ENCODE data around the gene PHF21A. TPM values are rescaled to one million over a fixed set of nuclear protein-coding genes. Genes with fewer than 3 reads are reported as not detected.

The PHF21A gene
- total and polyA plus RNA-seq, 10 of the 15 experiments (the other 5 are each of a cell fraction or from before 2014, with no cell fraction given): 2.6 to 37.2 (median 16.0) TPM

- intact Hi-C loops (cut with micrococcal nuclease; ENCODE audit: unreplicated experiment): loop anchor here (1.0 kb wide), 1 partner anchor 18 kb away; no protein-coding TSS in a partner anchor
- 0% methylated on average over 1 of the region's 1 CpG for WGBS (ENCODE audit: insufficient coverage, insufficient replicate concordance, low lambda C conversion rate, missing lambda C conversion rate)
- ChIA-PET POLR2A (interaction anchor here (1.1 to 9.4 kb wide), 2 partner anchors 16 to 21 kb away, joined by 7 to 96 read pairs; no protein-coding TSS in a partner anchor), RAD21 (ENCODE audit: unreplicated experiment) (interaction anchor here (1.0 to 5.4 kb wide), 4 partner anchors 16 to 135 kb away, joined by 3 to 64 read pairs (median 4); no protein-coding TSS in a partner anchor), SMC1A (ENCODE audit: uncharacterized antibody, unreplicated experiment) (interaction anchor here (0.6 to 2.9 kb wide), 14 partner anchors 9 to 423 kb away, joined by 3 to 34 read pairs (median 3); partner anchors contain the start of gene PHF21A), CTCF (interaction anchor here (0.8 to 9.4 kb wide), 9 partner anchors 9 to 216 kb away, joined by 3 to 133 read pairs (median 3); no protein-coding TSS in a partner anchor)
- Histone ChIP-seq H2AFZ (ENCODE audit: control insufficient read depth, low read depth, low read length) (peak overlapping the region; percentile 57), H3K4me1 (ENCODE audit: control insufficient read depth, insufficient read depth, low read length) (peaks cover 6% of the 10 kb centered on the region; the same call in 1 of the 2 replicates), H3K36me3 (ENCODE audit: control insufficient read depth in 2 of 2, insufficient read depth in 2 of 2, low read length in 1 of 2) (no peaks in the 10 kb centered on the region), H3K9me3 (replicated peaks; ENCODE audit: control insufficient read depth, insufficient read depth, low read length) (no peaks in the 10 kb centered on the region), H3K27ac (ENCODE audit: control insufficient read depth, insufficient read depth) (peak overlapping the region; percentile 74), H3K4me3 (peak overlapping the region; percentile 53), H3K27me3 (replicated peaks in 1 of 2; ENCODE audit: control insufficient read depth in 2 of 2, insufficient read depth in 2 of 2, low read length in 1 of 2) (no peaks in the 10 kb centered on the region), H3K4me2 (ENCODE audit: control insufficient read depth, insufficient read depth) (peak overlapping the region; percentile 90), H3K9ac (ENCODE audit: control insufficient read depth, insufficient read depth, low read length) (peak overlapping the region; percentile 1), H4K20me1 (ENCODE audit: control insufficient read depth, insufficient read depth) (no peaks in the 10 kb centered on the region), H3K79me2 (ENCODE audit: control insufficient read depth, insufficient read depth, low read length) (peaks cover 50% of the 10 kb centered on the region)
- no peak for DNase-seq (ENCODE audit: low read depth, low spot score)
- FAIRE-seq: peak; percentile 84
- peak; percentile 83 for TF ChIP-seq RUNX3 (IDR thresholded peaks at IDR 0.05; ENCODE audit: low read length)
- peak; percentile 4 to 38; a peak in 1 of 4 replicates for TF ChIP-seq IKZF2 (IDR thresholded peaks at IDR 0.05)
- no peak for TF ChIP-seq CREB1 (IDR thresholded peaks at IDR 0.05; ENCODE audit: low read depth)
- TF ChIP-seq CUX1 (IDR thresholded peaks at IDR 0.05; ENCODE audit: insufficient replicate concordance, low read depth, low read length): peak; percentile 20
- in situ Hi-C loops (cut with MboI): no loop called here
- ATAC-seq: peak; percentile 78
- no TSS peak for BruUV-seq (replicated peaks)
Measured at GRCh38 chr11:46099963-46100316, 21.3 kb downstream of the PHF21A start.

Measured in GM12878 (cell line).